NCI-H146 (cell line): Measurements from ENCODE around the gene CDIP1.

Experiments
- DNase-seq: peaks from one replicate; lab custom pipeline; 2025; lab: John Stamatoyannopoulos, UW

CDIP1 gene

GRCh38 chr16:4539716-4540284, 1.2 kb upstream of the CDIP1 start:
- DNase-seq: no peak

- DNase-seq: peak; percentile 51
Measured at GRCh38 chr16:4537376-4538343, 913 bp downstream of the CDIP1 start.

DNA sequence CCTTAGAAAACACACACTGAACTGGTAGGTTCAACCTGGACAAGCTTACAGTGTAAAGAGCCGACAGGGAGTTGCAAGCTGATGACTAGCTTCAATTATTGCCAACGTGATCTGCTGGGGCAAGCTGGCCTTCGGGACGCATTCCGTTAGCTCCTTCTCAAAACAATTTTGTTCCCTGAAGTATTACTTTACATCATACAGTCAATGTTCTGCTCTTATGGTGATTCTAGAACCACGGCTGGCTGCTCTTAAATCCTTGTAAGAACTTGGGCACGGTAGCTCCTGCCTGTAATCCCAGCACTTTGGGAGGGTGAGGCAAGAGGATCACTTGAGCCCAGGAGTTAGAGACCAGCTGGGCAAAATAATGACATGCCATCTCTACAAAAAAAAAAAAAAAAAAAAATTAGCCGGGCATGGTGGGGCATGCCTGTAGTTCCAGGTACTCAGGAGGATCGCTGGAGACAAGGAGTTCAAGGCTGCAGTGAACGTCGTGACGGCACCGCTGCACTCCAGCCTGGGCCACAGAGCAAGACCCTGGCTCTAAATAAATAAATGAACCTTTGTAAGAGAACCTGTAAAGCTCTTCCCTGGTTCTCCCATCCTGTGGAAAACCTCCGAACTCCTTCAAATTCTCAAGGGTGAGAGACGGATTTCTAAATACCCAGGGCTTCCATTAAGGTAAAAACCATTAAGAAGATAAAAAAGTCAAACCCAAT, 2.0 kb downstream of the CDIP1 start:
- no peak for DNase-seq

DNA sequence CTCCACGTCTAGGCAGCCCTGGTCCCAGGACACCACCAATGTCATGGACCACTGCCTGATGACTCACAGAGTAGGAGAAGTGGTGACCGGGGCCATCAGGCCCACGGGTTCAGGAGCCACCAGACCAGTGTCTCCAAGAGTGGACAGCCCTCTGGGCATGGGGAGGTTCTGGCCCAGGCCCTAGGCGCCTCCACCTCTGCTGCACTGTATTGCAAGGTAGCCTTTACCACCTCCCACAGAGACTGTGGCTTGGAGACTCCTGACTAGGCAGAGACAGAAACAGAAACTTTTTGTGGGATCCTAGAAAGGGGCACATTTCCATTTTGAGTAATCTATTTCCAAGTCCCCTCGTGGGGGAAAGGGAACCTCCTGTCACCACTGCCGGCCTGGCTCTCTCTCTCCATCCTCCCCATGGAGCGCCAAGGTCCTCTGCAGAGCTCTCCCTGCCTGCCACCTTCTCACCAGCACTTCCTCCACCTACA, 2.9 kb downstream of the CDIP1 start:
- no peak for DNase-seq

GRCh38 chr16:4534151-4534790, 4.3 kb downstream of the CDIP1 start:
- no peak for DNase-seq

DNA sequence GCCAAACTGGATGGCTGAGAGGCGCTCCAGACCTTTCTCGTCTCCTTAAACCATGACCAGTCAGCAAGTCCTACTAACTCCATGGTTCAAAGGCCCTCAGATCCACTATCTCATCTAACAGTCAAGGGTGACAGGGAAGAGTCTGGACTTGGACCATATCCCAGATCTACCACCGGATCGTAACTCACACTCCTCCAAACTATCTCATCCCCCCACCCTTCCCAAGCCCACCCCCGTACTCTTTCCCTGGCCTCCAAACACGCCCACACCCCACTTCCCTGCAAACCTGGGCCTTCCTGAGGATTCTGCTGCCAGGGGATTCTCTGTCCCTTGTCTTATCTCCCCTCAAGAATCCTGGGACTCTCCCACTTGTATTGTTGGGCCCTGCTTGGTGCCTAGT, 5.1 kb downstream of the CDIP1 start:
- DNase-seq: no peak

- DNase-seq: no peak
Measured at GRCh38 chr16:4532238-4532637, 6.3 kb downstream of the CDIP1 start.

GRCh38 chr16:4531811-4532210, 6.8 kb downstream of the CDIP1 start:
- DNase-seq: no peak

- peak; percentile 67 for DNase-seq
Measured at GRCh38 chr16:4529085-4530060, 9.2 kb downstream of the CDIP1 start.

GRCh38 chr16:4525634-4526277, 12.8 kb downstream of the CDIP1 start:
- no peak for DNase-seq

DNA sequence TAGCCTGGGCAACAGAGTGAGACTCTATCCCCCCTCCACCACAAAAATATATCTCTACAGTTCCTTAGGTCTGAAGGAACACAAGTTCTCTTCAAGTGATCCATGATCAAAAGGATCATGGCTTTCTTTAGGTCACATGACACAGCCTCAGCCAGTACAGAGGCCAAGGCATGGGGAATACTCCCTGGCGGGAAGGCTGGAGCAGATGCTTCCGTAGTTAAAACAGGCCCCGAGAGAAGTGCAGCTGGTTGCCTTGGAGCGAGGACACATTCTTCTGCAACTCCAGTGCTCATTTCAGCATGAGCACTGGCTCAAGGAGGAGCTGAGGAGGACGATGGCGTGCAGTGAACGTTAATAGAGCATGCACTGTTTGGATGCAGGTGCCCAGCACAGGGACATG, 13.5 kb downstream of the CDIP1 start:
- no peak for DNase-seq

DNA sequence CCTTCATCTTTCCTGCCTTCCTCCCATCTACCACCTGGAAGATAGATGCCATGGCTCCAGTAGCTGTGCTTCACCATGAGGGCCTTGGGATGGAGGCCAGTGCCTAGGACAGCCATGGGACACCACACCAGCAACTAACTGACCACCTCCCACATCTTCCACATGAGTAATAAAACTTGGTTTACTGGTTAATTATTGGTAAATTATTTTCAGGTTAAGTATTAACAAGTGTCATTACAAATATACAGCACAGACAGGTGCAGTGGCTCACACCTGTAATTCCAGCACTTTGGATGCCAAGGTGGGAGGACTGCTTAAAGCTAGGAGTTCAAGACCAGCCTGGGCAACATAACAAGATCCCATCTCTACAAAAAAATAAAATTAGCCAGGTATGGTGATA, 14.0 kb downstream of the CDIP1 start:
- no peak for DNase-seq

DNA sequence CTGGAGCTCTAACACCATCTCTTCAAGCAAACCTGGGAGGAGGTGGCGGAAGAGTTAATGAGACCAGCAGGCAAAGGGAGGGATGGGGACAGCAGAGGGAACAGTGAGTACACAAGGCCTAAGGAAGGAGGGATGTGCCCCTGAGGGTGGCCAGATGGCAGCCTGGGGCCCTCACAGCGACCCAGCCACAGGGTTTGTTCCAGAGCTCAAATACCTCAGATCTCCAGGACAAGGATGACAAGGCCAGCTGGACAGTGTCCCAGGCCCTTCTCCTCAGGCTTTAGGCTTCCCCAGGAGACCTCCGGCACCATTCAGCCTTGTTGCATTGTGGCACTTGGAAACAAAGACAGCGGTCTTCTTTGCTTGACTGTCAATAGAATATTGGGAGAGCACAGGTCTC, 14.9 kb downstream of the CDIP1 start:
- DNase-seq: no peak

DNA sequence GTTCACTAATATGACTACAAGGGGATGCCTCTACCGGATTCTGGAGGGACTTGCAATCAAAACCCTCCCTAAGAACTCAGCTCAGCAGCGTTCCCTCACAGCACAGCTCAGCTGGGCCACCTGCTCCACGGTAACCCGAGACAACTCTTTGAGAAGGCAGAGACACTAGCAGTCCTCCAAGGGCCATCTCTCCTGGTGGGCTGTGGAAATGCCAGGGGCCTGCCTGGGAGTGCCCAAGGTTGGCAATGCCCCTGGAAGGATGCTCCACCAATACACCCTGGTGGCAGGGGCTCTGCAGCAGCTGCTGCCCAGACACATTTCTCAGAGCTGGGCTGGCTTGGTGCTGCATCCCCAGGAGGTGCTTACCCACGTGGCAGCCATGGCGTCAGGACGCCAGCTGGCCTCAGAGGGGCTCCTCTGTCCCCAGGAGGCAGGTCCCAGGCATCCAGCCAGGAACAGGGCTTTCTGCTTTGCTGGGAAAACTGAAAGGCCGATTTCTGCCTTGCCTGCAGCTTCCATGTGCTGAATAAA, 16.5 kb downstream of the CDIP1 start:
- DNase-seq: peak; percentile 91

GRCh38 chr16:4520913-4521312, 17.7 kb downstream of the CDIP1 start:
- DNase-seq: no peak

DNA sequence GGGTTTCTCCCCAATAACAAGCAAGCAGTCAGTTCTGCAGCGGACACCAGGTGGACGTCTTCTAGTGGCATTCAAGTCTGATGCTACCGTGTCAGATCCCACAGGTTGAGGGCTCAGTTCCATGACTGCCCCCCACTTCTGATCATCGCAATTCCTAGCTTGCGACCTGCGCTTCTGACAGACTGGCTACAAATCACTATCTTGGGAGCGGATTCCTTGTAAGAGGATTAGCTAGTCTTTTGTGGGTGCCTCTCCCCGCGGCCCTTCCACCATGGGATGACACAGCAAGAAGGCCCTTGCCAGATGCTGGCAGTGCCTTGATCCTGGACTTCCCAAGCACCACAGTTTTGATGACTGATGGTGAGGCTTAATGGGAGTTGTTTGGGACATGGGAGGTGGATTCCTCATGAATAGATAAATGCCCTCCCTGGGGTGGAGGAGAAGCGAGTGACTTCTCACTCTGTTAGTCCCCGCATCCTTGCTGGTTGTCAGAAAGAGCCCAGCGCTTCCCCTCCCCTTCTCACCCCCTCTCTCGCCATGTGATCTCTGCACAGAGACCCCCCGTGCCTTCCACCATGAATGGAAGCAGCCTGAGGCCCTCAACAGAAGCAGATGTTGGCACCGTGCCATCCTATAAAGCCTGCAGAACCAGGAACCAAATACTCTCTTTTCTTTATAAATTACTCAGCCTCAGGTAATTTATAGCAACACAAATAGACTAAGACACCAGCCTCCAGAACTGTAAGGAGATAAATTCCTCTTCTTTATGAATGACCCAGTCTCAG, 19.1 kb downstream of the CDIP1 start:
- DNase-seq: peak; percentile 29

GRCh38 chr16:4517812-4518680, 20.5 kb downstream of the CDIP1 start:
- DNase-seq: peak; percentile 49

- no peak for DNase-seq
Measured at GRCh38 chr16:4515611-4516233, 22.9 kb downstream of the CDIP1 start.
